OCI-LY1 (cell line): Measurements from ENCODE around the gene LZTS3.

Experiments used
- H2AFZ ChIP-seq: fragments of 200-600 bp; sonication (generic), shearing (Covaris generic); 2 replicates; pipeline ENCODE4 v1.6.0; 2014; ENCODE audit warnings: antibody characterized with exemption, mild to moderate bottlenecking, low read length
- H3F3A ChIP-seq: fragments of 200-600 bp; sonication (generic), shearing (Covaris generic); 2 replicates; pipeline ENCODE4 v1.6.0; 2014; ENCODE audit warnings: mild to moderate bottlenecking, antibody characterized with exemption, low read length, moderate library complexity; ENCODE audit not compliant: insufficient read depth
- H3K27ac ChIP-seq: fragments of 200-600 bp; sonication (generic); 2 replicates; pipeline ENCODE4 v1.5.1; 2014; ENCODE audit warnings: low read length, mixed run types, mild to moderate bottlenecking, low read depth; ENCODE audit not compliant: poor library complexity, severe bottlenecking
- H3K27me3 ChIP-seq: fragments of 200-600 bp; sonication (generic); 2 replicates; pipeline ENCODE4 v1.6.0; 2014; ENCODE audit warnings: antibody characterized with exemption, mild to moderate bottlenecking, low read length, moderate library complexity; ENCODE audit not compliant: insufficient read depth
- H3K36me3 ChIP-seq: fragments of 200-600 bp; sonication (generic); 2 replicates; pipeline ENCODE4 v1.6.1; 2014; ENCODE audit warnings: mild to moderate bottlenecking, antibody characterized with exemption, low read length, moderate library complexity, mixed read lengths; ENCODE audit not compliant: insufficient read depth
- H3K4me1 ChIP-seq: fragments of 200-600 bp; sonication (generic); 2 replicates; pipeline ENCODE4 v1.5.1; 2014; ENCODE audit warnings: mild to moderate bottlenecking, low read length, moderate library complexity; ENCODE audit not compliant: insufficient read depth, severe bottlenecking
- H3K4me2 ChIP-seq: fragments of 200-600 bp; sonication (generic), shearing (Covaris generic); 2 replicates; pipeline ENCODE4 v1.6.1; 2014; ENCODE audit warnings: low read length
- H3K4me3 ChIP-seq: fragments of 200-600 bp; sonication (generic); 2 replicates; pipeline ENCODE4 v1.5.1; 2014; ENCODE audit warnings: low read length, low read depth, mild to moderate bottlenecking, mixed read lengths; ENCODE audit not compliant: poor library complexity, severe bottlenecking
- H3K79me2 ChIP-seq: fragments of 200-600 bp; shearing (Covaris generic); 2 replicates; pipeline ENCODE4 v1.6.1; 2016; ENCODE audit warnings: mixed run types, low read length, mixed read lengths; ENCODE audit not compliant: insufficient read depth
- H3K9ac ChIP-seq: fragments of 200-600 bp; sonication (generic), shearing (Covaris generic); 2 replicates; pipeline ENCODE4 v1.6.1; 2014; ENCODE audit warnings: mild to moderate bottlenecking, low read length, mixed read lengths
- H3K9me2 ChIP-seq: fragments of 200-600 bp; sonication (generic), shearing (Covaris generic); 2 replicates; pipeline ENCODE4 v1.6.1; 2014; ENCODE audit warnings: low read depth, mild to moderate bottlenecking, low read length, mixed read lengths
- H3K9me3 ChIP-seq: fragments of 200-600 bp; shearing (Covaris generic); 2 replicates; pipeline ENCODE4 v1.6.1; 2014; ENCODE audit warnings: low read length, mixed read lengths
- H4K20me1 ChIP-seq: fragments of 200-600 bp; sonication (generic), shearing (Covaris generic); 2 replicates; pipeline ENCODE4 v1.6.0; 2016; ENCODE audit warnings: mild to moderate bottlenecking, low read length; ENCODE audit not compliant: insufficient read depth
- CTCF ChIP-seq: fragments of 200-600 bp; sonication (generic), shearing (Covaris generic); IDR thresholded peaks from 2 replicates; pipeline ENCODE4 v1.5.1; 2017; ENCODE audit warnings: mild to moderate bottlenecking, antibody characterized with exemption, low read length, moderate library complexity, mixed read lengths
- EZH2 ChIP-seq: fragments of 200-600 bp; sonication (generic), shearing (Covaris generic); IDR thresholded peaks from 2 replicates; pipeline ENCODE4 v1.8.0; 2017; ENCODE audit warnings: borderline replicate concordance, mixed run types, mild to moderate bottlenecking, antibody characterized with exemption, low read length, moderate library complexity, mixed read lengths

The LZTS3 gene

GRCh38 chr20:3137492-3137891 is 35.9 kb downstream of the LZTS3 start:
- Histone ChIP-seq H4K20me1 (no peaks in the 10 kb centered on the region), H3K4me1 (no peaks in the 10 kb centered on the region), H3K4me2 (no peak overlapping the region), H3K9me2 (no peaks in the 10 kb centered on the region), H3K36me3 (no peaks in the 10 kb centered on the region), H3K9ac (no peak overlapping the region), H3K79me2 (no peaks in the 10 kb centered on the region), H3K4me3 (no peak overlapping the region), H3F3A (no peaks in the 10 kb centered on the region), H3K27ac (no peak overlapping the region), H3K9me3 (no peaks in the 10 kb centered on the region), H3K27me3 (no peaks in the 10 kb centered on the region), H2AFZ (no peak overlapping the region)
- TF ChIP-seq EZH2 (no peak), CTCF (no peak)

GRCh38 chr20:3135507-3136070 is 37.8 kb downstream of the LZTS3 start:
- no peak overlapping the region for H2AFZ ChIP-seq
- H3K4me1 ChIP-seq = no peaks in the 10 kb centered on the region
- TF ChIP-seq EZH2 (no peak), CTCF (no peak)
- no peaks in the 10 kb centered on the region for H3K9me3 ChIP-seq
- no peaks in the 10 kb centered on the region for H3K79me2 ChIP-seq
- no peaks in the 10 kb centered on the region for H3F3A ChIP-seq
- no peak overlapping the region for H3K9ac ChIP-seq
- no peaks in the 10 kb centered on the region for H3K9me2 ChIP-seq
- H3K4me2 ChIP-seq = no peak overlapping the region
- no peaks in the 10 kb centered on the region for H3K36me3 ChIP-seq
- H3K27ac ChIP-seq = no peak overlapping the region
- H3K27me3 ChIP-seq = no peaks in the 10 kb centered on the region
- H3K4me3 ChIP-seq = no peak overlapping the region
- H4K20me1 ChIP-seq = no peaks in the 10 kb centered on the region

- no peak overlapping the region for H3K27ac ChIP-seq
- H4K20me1 ChIP-seq = no peaks in the 10 kb centered on the region
- no peaks in the 10 kb centered on the region for H3K27me3 ChIP-seq
- no peaks in the 10 kb centered on the region for H3K36me3 ChIP-seq
- TF ChIP-seq EZH2 = no peak
- no peak for TF ChIP-seq CTCF
- H3K79me2 ChIP-seq = no peaks in the 10 kb centered on the region
- H3K9ac ChIP-seq = no peak overlapping the region
- H3F3A ChIP-seq = no peaks in the 10 kb centered on the region
- no peaks in the 10 kb centered on the region for H3K9me3 ChIP-seq
- no peaks in the 10 kb centered on the region for H3K4me1 ChIP-seq
- no peaks in the 10 kb centered on the region for H3K9me2 ChIP-seq
- no peak overlapping the region for H3K4me2 ChIP-seq
- H2AFZ ChIP-seq = no peak overlapping the region
- H3K4me3 ChIP-seq = no peak overlapping the region
Observed at GRCh38 chr20:3134151-3134550, 39.2 kb downstream of the LZTS3 start.
